Kidney (tissue), 14 donors: ENCODE data around the gene HECW1. TPM values are rescaled to one million over a fixed set of nuclear protein-coding genes. Genes with fewer than 3 reads are reported as not detected.

Experiments
- DNase-seq, 5 donors: peaks; one replicate each; pipeline ENCODE4 v3.0.0-alpha.2; 2013 to 2020
- FAIRE-seq: peaks from 2 replicates; lab custom pipeline; 2012; peaks lifted over from hg19 to GRCh38; lab: Jason Lieb, UNC
- H3K27ac ChIP-seq, 2 donors: one replicate each; pipeline ENCODE4 v1.7.0; 2013; ENCODE audit warnings: low read depth in 2 of 2, low read length in 2 of 2, inconsistent platforms in 1 of 2
- H3K27me3 ChIP-seq: one replicate; pipeline ENCODE4 v1.7.1; 2013; ENCODE audit warnings: low read length, inconsistent platforms; ENCODE audit not compliant: control insufficient read depth, insufficient read depth
- H3K36me3 ChIP-seq, 3 donors: one replicate each; pipeline versions ENCODE4 v1.7.0 to v1.7.1; 2013; ENCODE audit warnings: low read length in 3 of 3, control low read depth in 1 of 3, inconsistent platforms in 1 of 3; ENCODE audit not compliant: insufficient read depth in 3 of 3, control insufficient read depth in 2 of 3
- H3K4me1 ChIP-seq, 3 donors: one replicate each; pipeline versions ENCODE4 v1.7.0 to v1.7.1; 2013; ENCODE audit warnings: low read length in 3 of 3, inconsistent platforms in 1 of 3, low read depth in 1 of 3; ENCODE audit not compliant: control insufficient read depth in 2 of 3, insufficient read depth in 2 of 3
- H3K4me3 ChIP-seq, 3 donors: one replicate each; pipeline versions ENCODE4 v1.7.0 to v1.8.1; 2013; ENCODE audit warnings: low read length in 3 of 3, control low read depth in 1 of 3, inconsistent platforms in 1 of 3
- H3K9ac ChIP-seq, 3 donors: one replicate each; pipeline versions ENCODE4 v1.7.0 to v1.7.1; 2013; ENCODE audit warnings: low read length in 3 of 3, control low read depth in 1 of 3, inconsistent platforms in 1 of 3
- H3K9me3 ChIP-seq, 3 donors: one replicate each; pipeline versions ENCODE4 v1.7.0 to v1.7.1; 2013; ENCODE audit warnings: low read length in 3 of 3, control low read depth in 1 of 3, inconsistent platforms in 1 of 3; ENCODE audit not compliant: control insufficient read depth in 2 of 3, insufficient read depth in 1 of 3
- intact Hi-C: fragments of 100-400 bp; cut with DNase I; formaldehyde crosslinking; loops from one replicate; pipeline ENCODE4 v1.11.1; 2022
- polyA plus RNA-seq: library from polyadenylated mRNA; stranded (reverse); fragments of 350-450 nt; fragmentation: Illumina TruSeq; extraction: RNeasy Lipid Tissue Mini Kit (QIAGEN cat#74804); gene quantifications from one replicate; pipeline ENCODE4 v1.2.3, GENCODE V29; 2014; ENCODE audit warnings: low read depth, low replicate concordance; ENCODE audit not compliant: insufficient read depth
- total RNA-seq: library from RNA; stranded (reverse); fragmentation: NEBNext Ultra II Directional; extraction: Animal tissue kit (Norgen Biotek cat#: 25700); gene quantifications from one replicate; pipeline ENCODE4 v1.2.1, GENCODE V29; 2021
- TF ChIP-seq, protein P1 (sequence below): IDR thresholded peaks from 3 replicates; pipeline ENCODE4 v1.5.1; 2012; ENCODE audit warnings: mild to moderate bottlenecking, moderate library complexity, borderline replicate concordance; ENCODE audit not compliant: insufficient read depth; ENCODE audit errors: extremely low read depth
- donor health status: control.
- donor health status: control.
- donor health status: control.
- donor health status: control.
- donor health status: control.
- donor health status: DM: yes; HTN: yes; CAD: no.
- donor health status: Normal renal cell carcinoma (clear cell type).

HECW1 gene
- total and polyA plus RNA-seq, 2 donors from 2014 or later = 0.50 to 7.5 TPM

DNA sequence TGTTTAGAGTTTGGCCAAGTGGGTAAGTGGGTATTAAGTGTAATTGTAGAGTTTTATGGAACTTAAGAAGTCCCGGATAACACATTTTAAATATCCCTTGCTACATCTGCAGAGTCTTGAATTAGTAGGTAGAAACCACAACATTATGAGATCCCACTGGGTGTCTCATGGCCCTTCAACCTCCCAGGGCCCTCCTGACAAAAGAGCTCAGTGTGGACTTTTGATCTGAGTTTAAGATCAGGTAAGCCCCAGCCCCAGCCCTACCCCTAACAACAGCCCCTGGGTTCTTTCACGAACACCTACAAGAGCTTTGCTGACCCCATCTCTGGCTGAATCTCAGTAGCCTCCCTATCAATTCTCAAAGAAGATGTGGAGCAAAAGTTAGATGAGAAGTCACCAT lies 405.0 kb downstream of the HECW1 start:
- TF ChIP-seq, protein P1, sequence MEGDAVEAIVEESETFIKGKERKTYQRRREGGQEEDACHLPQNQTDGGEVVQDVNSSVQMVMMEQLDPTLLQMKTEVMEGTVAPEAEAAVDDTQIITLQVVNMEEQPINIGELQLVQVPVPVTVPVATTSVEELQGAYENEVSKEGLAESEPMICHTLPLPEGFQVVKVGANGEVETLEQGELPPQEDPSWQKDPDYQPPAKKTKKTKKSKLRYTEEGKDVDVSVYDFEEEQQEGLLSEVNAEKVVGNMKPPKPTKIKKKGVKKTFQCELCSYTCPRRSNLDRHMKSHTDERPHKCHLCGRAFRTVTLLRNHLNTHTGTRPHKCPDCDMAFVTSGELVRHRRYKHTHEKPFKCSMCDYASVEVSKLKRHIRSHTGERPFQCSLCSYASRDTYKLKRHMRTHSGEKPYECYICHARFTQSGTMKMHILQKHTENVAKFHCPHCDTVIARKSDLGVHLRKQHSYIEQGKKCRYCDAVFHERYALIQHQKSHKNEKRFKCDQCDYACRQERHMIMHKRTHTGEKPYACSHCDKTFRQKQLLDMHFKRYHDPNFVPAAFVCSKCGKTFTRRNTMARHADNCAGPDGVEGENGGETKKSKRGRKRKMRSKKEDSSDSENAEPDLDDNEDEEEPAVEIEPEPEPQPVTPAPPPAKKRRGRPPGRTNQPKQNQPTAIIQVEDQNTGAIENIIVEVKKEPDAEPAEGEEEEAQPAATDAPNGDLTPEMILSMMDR = no peak
- intact Hi-C loops = no loop called here
- FAIRE-seq = no peak

DNA sequence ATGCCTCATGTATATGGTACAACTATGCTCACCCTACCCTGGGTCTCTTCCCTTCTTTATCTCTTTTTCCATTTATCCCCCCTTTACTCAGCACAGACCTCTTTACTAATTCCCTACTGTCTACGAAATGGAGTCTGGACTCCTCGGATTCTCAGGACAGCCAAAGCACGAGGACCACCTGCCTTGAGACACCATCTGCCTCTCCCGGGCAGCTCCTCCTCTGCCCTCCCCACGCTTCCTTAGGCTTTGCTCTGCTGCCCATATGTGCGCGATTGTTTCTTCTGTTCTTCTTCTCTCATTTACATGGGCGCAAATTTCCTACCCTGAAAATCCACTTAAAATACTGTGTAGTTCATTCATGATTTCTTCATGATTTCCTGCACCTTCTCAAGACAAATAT lies 407.8 kb downstream of the HECW1 start:
- no peak for DNase-seq
- Histone ChIP-seq H3K9me3 (no peaks in the 10 kb centered on the region), H3K27ac (no peak overlapping the region), H3K9ac (no peak overlapping the region), H3K36me3 (no peaks in the 10 kb centered on the region), H3K4me3 (no peak overlapping the region), H3K4me1 (no peaks in the 10 kb centered on the region), H3K27me3 (no peaks in the 10 kb centered on the region)
- TF ChIP-seq, protein P1 = no peak
- intact Hi-C loops = no loop called here
- FAIRE-seq = no peak

More for the DNA sequence above, 405.0 kb downstream of the HECW1 start:
- no peak overlapping the region for H3K27ac ChIP-seq
- peaks cover 0 to 3% (median 0%) of the 10 kb centered on the region in 3 donors for H3K36me3 ChIP-seq
- H3K9me3 ChIP-seq = no peaks in the 10 kb centered on the region
- H3K4me1 ChIP-seq = no peaks in the 10 kb centered on the region
- H3K9ac ChIP-seq = no peak overlapping the region
- no peak for DNase-seq
- no peaks in the 10 kb centered on the region for H3K27me3 ChIP-seq
- H3K4me3 ChIP-seq = no peak overlapping the region

DNA sequence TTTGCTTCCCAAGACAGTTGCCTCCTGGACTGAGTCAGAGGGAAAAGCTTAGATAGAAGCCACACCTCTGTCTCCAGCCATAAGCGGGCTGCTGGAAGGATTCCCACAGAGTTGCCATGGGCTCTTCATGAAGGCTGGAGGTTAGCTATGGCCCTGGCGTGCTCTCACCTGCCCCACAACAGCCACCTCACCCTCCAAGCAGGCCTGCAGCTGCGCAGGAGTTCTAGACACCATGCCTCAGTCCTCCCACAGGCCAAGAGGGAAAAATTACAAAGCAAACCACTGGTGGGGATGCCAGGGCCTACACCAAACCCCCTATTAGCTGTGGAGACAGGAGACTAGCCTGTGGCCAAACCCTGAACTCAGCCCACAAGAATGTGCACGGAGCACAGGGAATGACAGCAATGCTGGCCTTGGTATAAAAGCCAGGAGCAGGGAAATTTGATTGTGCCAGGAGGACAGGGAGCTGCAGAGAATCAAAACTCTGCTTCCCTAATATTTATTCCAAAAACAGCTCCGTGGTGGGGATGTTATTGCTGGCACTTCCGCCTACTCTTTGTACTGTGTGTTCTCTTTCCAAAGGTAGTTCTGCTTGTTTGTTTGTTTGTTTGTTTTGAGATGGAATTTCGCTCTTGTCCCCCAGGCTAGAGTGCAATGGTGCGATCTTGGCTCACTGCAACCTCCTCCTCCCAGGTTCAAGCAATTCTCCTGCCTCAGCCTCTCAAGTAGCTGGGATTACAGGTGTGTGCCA lies 410.1 kb downstream of the HECW1 start:
- no peak for FAIRE-seq
- Histone ChIP-seq H3K9me3 (no peaks in the 10 kb centered on the region), H3K9ac (no peak overlapping the region), H3K4me3 (no peak overlapping the region), H3K4me1 (no peaks in the 10 kb centered on the region), H3K36me3 (no peaks in the 10 kb centered on the region), H3K27me3 (no peaks in the 10 kb centered on the region), H3K27ac (no peak overlapping the region)
- intact Hi-C loops = no loop called here
- no peak for DNase-seq
- TF ChIP-seq, protein P1 = no peak
